NOMO-1 treated with DMSO at 0.1 percent for 48 hours (cell line): ENCODE data around the gene NUP153.

Source experiments
- DNase-seq: peaks from one replicate; lab custom pipeline; 2025; ENCODE audit not compliant: unreplicated experiment; lab: John Stamatoyannopoulos, UW

NUP153 gene

DNA sequence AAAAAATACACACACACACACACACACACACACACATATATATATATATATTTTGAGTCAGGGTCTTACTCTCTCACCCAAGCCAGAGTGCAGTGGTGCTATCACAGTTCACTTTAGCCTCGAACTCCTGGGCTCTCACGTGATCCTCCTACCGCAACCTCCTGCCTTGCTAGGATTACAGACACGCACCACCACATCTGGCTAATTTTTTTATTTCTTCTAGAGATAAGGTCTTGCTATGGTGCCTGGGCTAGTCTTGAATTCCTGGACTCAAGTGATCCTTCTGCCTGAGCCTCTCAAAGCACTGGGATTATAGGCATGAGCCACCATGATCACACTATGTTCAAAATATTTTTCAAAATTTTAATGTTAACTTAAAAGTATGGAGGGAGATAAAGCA, 43.5 kb downstream of the NUP153 start:
- no peak for DNase-seq

GRCh38 chr6:17662585-17662984, 44.1 kb downstream of the NUP153 start:
- DNase-seq = no peak

GRCh38 chr6:17656644-17657043, 50.1 kb downstream of the NUP153 start:
- DNase-seq = no peak

DNA sequence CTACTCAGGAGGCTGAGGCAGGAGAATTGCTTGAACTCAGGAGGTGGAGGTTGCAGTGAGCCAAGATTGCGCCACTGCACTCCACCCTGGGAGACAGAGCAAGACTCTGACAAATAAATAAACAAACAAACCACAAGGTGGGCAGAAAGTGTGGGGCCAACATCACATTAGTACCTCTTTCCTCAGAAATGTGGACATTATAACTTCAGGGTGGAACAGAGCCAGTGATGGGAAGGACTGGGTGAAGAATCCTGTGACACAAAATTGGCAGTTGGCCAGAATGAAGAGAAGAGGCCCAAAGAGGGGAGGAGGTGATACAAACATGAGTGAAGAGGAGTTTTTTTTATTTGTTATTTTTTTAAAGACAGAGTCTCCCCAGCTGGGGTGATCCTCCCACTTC, 50.6 kb downstream of the NUP153 start:
- no peak for DNase-seq

DNA sequence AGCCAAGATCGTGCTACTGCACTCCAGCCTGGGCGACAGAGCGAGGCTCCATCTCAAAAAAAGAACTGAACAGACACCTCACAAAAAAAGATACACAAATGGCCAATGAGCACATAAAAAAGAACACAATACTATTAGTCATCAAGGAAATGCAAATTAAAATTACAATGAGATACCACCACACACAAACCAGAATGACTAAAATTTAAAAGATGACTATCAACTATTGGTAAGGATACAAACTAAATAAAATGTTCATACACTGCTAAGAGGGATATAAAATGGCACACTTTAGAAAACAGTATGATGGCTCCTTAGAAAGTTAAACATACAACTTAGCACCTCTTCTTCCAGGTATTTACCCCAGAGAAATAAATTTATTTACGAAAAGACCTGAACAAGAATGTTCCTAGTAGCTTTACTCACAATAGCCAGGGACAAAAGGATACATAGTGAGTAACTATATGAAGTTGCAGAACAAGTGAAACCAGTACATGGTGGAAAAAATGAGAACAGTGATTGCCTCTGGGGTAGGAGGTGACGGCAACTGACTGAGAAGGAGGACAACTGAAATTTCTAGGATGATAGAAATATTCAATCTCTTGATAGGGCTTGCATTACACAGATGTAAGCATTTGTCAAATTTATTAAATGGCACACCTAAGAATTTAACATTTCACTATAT, 53.4 kb downstream of the NUP153 start:
- no peak for DNase-seq

GRCh38 chr6:17650656-17651309, 55.9 kb downstream of the NUP153 start:
- DNase-seq = no peak

- no peak for DNase-seq
Observed at GRCh38 chr6:17648745-17649144, 58.0 kb downstream of the NUP153 start.

DNA sequence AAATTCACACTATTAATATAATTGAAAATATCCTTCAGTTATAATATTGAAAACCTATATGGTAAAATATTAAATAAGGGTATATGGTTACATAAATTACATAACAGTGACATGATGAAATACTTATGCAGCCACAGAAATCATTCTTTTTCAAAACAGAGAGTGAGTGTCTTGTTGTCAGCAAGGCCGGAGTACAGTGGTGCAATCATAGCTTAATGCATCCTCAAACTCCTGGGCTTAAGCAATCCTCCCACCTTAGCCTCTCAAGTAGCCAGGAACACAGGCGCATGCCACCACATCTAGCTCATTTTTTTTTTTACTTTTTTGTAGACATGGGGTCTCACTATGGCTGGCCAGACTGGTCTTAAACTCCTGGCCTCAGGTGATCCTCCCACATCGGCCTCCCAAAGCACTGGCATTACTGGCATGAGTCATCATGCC, 66.2 kb downstream of the NUP153 start:
- DNase-seq = peak; percentile 31

- no peak for DNase-seq
Observed at GRCh38 chr6:17638212-17638715, 68.5 kb downstream of the NUP153 start.

DNA sequence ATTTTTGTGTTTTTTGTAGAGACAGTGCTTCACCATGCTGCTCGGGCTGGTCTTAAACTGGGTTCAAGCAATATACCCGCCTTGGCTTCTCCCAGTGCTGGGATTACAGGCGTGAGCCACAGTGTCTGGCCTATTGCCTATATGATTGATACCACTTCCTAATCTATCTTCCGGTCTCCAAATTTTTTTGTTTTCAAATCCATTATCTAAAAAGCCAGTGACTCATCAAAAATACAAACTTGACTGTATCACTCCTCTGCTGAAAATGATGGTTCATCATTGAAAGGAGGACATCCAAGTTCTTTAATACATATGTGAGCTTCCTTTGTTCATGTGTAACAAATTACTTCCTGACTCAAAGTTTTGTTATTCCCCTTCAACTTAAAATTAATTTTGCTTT, 71.2 kb downstream of the NUP153 start:
- no peak for DNase-seq

DNA sequence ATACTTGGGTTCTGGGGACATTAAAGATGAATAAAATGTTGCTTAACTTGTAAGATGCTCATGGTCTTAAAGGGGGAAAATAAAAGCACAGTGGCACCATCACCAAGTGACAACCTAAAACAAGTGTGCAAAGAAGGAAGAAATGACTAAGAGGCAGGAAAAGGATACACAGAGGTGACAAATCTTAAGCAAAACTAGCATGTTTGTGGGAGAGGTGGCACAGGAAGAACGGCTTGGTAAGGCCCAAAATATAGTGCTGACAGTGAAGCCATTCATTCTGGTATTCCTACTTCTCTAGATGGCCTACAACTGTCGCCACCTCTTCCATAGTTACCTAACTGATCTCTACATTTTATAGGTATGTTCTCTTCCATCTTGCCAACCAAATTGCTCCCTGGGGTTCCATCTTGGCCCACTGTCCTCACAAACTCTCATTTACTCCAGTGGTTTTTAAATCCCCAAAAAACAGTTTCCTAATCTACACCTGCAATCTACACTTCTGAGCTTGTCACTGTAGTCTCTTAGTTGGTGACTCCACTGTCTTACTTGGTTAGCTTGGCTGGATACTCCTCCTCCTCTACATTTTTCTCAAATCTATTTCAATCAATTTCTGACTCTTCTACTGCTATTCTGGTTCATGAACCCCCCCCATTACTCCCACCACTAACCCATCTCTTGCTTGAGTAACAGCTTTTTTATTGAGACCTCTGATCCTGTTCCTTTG, 73.1 kb downstream of the NUP153 start:
- DNase-seq = no peak

- no peak for DNase-seq
Observed at GRCh38 chr6:17632934-17633333, 73.8 kb downstream of the NUP153 start.

GRCh38 chr6:17630511-17631073, 76.1 kb downstream of the NUP153 start:
- DNase-seq = no peak

DNA sequence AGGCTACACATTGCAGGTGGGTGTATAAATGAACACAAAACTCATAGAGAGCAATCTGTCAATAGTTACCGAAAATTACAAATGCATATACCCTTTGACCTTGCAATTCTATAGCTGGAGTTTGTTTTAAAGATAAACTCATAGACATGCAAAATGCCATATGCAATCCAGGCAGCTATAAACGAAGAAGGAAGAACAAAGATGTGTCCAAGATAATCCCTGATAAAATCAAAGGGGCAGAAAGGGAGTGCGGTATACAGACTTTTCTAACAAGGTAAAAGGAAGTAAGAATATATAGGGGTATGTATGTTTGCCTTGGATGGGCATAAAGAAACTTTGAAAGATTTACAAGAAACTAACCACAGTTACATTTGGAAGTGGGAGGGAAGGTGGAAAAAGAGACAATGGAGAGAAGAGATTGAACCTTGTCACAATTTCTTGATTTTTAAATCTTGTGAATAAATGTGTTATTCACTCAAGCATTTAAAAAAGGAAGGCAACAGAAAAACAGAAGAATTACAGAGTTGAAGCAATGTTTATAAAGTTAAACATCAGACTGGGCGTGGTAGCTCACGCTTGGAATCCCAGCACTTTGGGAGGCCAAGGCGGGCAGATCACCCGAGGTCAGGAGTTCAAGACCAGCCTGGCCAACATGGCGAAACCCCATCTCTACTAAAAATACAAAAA, 76.8 kb downstream of the NUP153 start:
- no peak for DNase-seq

DNA sequence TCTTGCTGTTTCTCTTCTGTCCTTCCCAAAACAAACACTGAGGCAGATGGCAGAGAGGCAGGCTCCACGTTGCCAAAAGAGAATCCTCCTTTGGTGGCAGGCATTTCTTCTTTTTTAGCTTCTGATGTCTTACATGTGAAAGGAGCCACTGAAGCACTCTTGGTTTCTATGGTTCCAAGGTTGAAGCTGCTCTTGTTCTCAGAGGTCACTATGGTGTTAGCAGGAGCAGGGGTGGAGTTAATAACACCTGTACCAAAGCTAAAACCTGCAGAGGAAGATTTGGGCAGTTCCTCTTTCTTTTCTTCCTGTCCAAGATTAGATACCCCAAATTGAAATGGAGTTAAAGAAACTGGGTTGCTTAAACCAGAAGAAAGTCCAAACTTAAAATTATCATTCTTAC, 77.9 kb downstream of the NUP153 start:
- DNase-seq = no peak

- no peak for DNase-seq
Observed at GRCh38 chr6:17624396-17624795, 82.3 kb downstream of the NUP153 start.

DNA sequence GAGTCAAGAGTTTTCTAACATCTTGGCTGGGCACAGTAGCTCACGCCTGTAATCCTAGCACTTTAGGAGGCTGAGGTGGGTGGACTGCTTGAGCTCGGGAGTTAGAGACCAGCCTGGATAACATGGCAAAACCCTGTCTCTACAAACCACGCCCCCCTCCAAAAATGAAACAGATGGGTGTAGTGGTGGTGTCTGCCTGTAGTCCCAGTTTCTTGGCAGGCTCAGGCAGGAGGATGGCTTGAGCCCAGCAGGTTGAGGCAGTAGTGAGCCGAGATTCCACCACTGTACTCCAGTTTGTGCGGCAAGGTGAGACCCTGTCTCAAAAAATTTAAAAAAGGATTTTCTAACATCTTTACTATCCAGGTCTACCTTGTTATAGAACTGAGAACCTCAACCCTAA, 84.6 kb downstream of the NUP153 start:
- no peak for DNase-seq

DNA sequence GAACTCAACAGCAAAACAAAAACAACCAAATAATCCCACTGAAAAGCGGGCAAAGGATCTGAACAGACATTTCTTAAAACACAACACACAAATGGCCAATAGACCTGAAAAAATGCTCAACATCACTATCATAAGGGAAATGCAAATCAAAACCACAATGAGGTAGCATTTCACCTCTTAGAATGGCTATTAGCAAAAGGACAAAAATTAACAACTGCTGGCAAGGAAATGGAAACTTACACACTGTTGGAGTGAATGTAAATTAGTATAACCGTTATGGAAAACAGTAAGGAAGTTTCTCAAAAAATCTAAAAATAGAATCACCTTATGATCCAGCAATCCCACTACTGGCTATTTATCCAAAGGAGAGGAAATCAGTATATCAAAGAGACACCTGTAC, 85.7 kb downstream of the NUP153 start:
- no peak for DNase-seq

DNA sequence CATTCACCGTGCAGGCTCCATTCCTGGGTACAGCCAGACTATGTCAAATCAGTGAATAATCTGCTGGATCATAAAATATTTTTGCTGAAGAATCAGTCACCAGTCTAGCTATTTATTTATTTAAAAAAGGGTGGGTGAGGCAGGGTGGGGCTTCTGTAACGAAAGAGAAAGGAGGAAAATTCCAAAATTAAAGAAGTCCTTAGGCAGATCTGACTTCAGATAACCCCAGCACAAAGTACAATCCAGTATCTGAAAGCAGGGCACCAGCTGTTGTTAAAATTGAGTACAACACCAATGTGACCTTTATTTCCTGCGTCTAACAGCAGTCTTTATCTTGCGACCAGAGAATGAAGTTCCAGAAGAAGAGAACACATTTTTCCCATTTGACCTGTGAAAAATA, 90.9 kb downstream of the NUP153 start:
- DNase-seq = no peak

DNA sequence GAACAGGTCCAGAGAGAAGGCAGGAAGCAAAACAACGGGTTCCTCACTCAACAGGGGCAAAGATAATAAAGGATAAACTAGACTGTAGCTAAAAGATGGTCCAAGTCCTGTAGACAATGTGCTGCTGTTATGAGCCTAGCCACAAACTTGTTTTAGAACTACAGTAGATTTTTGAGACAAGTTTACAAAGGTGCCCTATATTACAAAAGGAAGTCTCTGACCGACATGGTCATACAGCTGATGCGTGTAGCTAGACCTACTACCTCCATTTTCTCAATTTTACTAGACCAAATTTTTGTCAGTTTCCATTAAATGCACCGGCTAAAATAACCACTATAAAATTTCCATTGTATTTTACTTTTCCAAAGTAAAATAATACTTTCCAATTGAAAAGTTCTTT, 94.7 kb downstream of the NUP153 start:
- DNase-seq = no peak

DNA sequence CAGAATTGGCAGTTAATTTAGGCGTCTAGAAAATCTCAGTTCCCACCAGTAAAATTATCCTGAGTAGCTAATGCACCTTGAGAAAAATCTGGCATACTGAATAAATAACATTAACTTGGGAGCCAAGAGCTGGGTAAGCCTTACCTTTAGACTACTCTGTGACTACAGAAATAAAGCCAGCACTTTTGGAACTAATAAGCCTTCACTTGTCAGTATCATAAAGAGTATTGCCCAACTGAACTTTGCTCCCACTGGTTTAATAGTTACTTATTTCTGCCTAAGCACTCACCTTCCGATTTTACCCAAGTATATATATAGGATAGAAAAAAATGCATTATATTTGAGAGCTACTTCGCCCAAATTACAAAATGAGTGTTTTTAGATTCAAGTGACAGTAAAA, 95.9 kb downstream of the NUP153 start:
- no peak for DNase-seq
